Mammary microvascular endothelial cell (primary cell): Measurements from ENCODE around the gene TPRKB. TPM values are rescaled to one million over a fixed set of nuclear protein-coding genes. Genes with fewer than 3 reads are reported as not detected.

Experiments used
- total RNA-seq: library from RNA; depleted of rRNA; stranded (reverse); fragments of >200 nt; gene quantifications from 2 replicates; pipeline ENCODE4 v1.2.3, GENCODE V29; 2015

The TPRKB gene
- total RNA-seq: 53.7 and 63.0 TPM in 2 replicates

GRCh38 chr2:73736855-73737779 is at the start of gene TPRKB:
TSS of gene TPRKB (minus strand) at chr2:73737345. CDS start at chr2:73734569, 2,776 bp downstream.

GRCh38 chr2:73783883-73784282 is 46.7 kb upstream of the TPRKB start, which contains the start of gene C2orf78:
TSS of gene C2orf78 (plus strand) at chr2:73784183. CDS start at chr2:73784310, 127 bp downstream.

GRCh38 chr2:73779467-73780236 is 42.5 kb upstream of the TPRKB start, which contains the start of gene DUSP11:
TSS of gene DUSP11 (minus strand) at chr2:73780103. CDS start at chr2:73779974, 129 bp downstream.

Other genes starting within 250 kb of the TPRKB start
- not detected in 2 replicates for gene NAT8, start 94.9 kb downstream of the TPRKB start, total RNA-seq
- gene DUSP11, start 42.8 kb upstream of the TPRKB start, total RNA-seq: 31.3 and 31.7 TPM in 2 replicates
- gene C2orf78, start 46.8 kb upstream of the TPRKB start, total RNA-seq: not detected in 2 replicates
- gene STAMBP, start 91.6 kb upstream of the TPRKB start, total RNA-seq: 23.2 and 25.0 TPM in 2 replicates
- gene ACTG2, start 155.7 kb upstream of the TPRKB start, total RNA-seq: 0.25 TPM in 1 of 2 replicates, not detected in the other
- 55.4 and 62.4 TPM in 2 replicates for gene DGUOK, start 189.5 kb upstream of the TPRKB start, total RNA-seq
- 2.9 and 3.3 TPM in 2 replicates for gene TET3, start 247.6 kb upstream of the TPRKB start, total RNA-seq